Testis (tissue), 3 donors: ENCODE measurements around the gene LRRC15. TPM values are rescaled to one million over a fixed set of nuclear protein-coding genes. Genes with fewer than 3 reads are reported as not detected.

Experiments used
- DNase-seq: peaks from one replicate; pipeline ENCODE4 v3.0.0-alpha.2; 2019
- H3K27ac ChIP-seq, 2 donors: fragments of 200-600 bp; sonication (generic); one replicate each; pipeline ENCODE4 v1.5.1; 2019
- H3K27me3 ChIP-seq: fragments of 200-600 bp; sonication (generic); one replicate; pipeline ENCODE4 v1.5.1; 2019
- H3K36me3 ChIP-seq: fragments of 200-600 bp; sonication (generic); one replicate; pipeline ENCODE4 v1.5.1; 2017; ENCODE audit warnings: low read depth; ENCODE audit errors: missing control alignments
- H3K4me1 ChIP-seq: fragments of 200-600 bp; sonication (generic); one replicate; pipeline ENCODE4 v1.5.1; 2019
- H3K4me3 ChIP-seq, 2 donors: fragments of 200-600 bp; sonication (generic); one replicate each; pipeline ENCODE4 v1.5.1; 2017 to 2019
- H3K9me3 ChIP-seq: fragments of 200-600 bp; sonication (generic); one replicate; pipeline ENCODE4 v1.5.1; 2017
- POLR2A ChIP-seq: fragments of 450-650 bp; IDR thresholded peaks from one replicate; pipeline ENCODE4 v1.6.1; 2017; ENCODE audit warnings: antibody characterized with exemption, mild to moderate bottlenecking, moderate library complexity
- WGBS, 2 donors: methylation state at CpG; one replicate each; pipeline ENCODE4 v1.1.5; 2018; 5-methylcytosine and 5-hydroxymethylcytosine counted together
- intact Hi-C: fragments of 100-400 bp; cut with DNase I; formaldehyde crosslinking; loops from one replicate; pipeline ENCODE4 v1.15.1; 2023; ENCODE audit warnings: low total_unique reads
- polyA plus RNA-seq: library from polyadenylated mRNA; stranded (reverse); fragments of 350-450 nt; fragmentation: Illumina TruSeq; extraction: RNeasy Lipid Tissue Mini Kit (QIAGEN cat#74804); gene quantifications from one replicate; pipeline ENCODE4 v1.2.3, GENCODE V29; 2014; ENCODE audit warnings: low read depth, low replicate concordance; ENCODE audit not compliant: insufficient read depth
- total RNA-seq, 2 donors: library from RNA; depleted of rRNA; stranded (reverse); fragments of >200 nt; gene quantifications; one replicate each; pipeline ENCODE4 v1.2.3, GENCODE V29; 2016
- TF ChIP-seq, protein P1 (sequence below), 3 experiments: fragments of 450-650 bp in 2 of 3; fragments of 200-600 bp in 1 of 3; sonication (generic) in 1 of 3; IDR thresholded peaks; one replicate each; pipeline ENCODE4 v1.5.1; 2016 to 2019; ENCODE audit warnings: antibody characterized with exemption in 3 of 3, mild to moderate bottlenecking in 2 of 3, moderate library complexity in 1 of 3

LRRC15 gene
- total and polyA plus RNA-seq, 3 donors from 2014 or later, result 0.06 to 0.75 TPM; not detected in 1

GRCh38 chr3:194343561-194343893 is 26.0 kb downstream of the LRRC15 start:
- no peak overlapping the region for H3K27ac ChIP-seq
- no peak for DNase-seq
- H3K9me3 ChIP-seq, result no peaks in the 10 kb centered on the region
- H3K4me1 ChIP-seq, result no peaks in the 10 kb centered on the region
- H3K27me3 ChIP-seq, result no peaks in the 10 kb centered on the region
- 81 to 88% methylated on average over 2 of the region's 2 CpGs for WGBS, 2 donors
- no peaks in the 10 kb centered on the region for H3K36me3 ChIP-seq
- TF ChIP-seq POLR2A, result no peak
- TF ChIP-seq, protein P1, sequence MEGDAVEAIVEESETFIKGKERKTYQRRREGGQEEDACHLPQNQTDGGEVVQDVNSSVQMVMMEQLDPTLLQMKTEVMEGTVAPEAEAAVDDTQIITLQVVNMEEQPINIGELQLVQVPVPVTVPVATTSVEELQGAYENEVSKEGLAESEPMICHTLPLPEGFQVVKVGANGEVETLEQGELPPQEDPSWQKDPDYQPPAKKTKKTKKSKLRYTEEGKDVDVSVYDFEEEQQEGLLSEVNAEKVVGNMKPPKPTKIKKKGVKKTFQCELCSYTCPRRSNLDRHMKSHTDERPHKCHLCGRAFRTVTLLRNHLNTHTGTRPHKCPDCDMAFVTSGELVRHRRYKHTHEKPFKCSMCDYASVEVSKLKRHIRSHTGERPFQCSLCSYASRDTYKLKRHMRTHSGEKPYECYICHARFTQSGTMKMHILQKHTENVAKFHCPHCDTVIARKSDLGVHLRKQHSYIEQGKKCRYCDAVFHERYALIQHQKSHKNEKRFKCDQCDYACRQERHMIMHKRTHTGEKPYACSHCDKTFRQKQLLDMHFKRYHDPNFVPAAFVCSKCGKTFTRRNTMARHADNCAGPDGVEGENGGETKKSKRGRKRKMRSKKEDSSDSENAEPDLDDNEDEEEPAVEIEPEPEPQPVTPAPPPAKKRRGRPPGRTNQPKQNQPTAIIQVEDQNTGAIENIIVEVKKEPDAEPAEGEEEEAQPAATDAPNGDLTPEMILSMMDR (IDR thresholded peaks at IDR 0.05), result no peak
- no peak overlapping the region for H3K4me3 ChIP-seq
- intact Hi-C loops, result loop anchor here (5.0 to 10.0 kb wide), 2 partner anchors 59 to 261 kb away; no protein-coding TSS in a partner anchor

GRCh38 chr3:194342861-194343560 is 26.5 kb downstream of the LRRC15 start:
- no peak for DNase-seq
- WGBS, 2 donors, result 85 to 87% methylated on average over 9 of the region's 9 CpGs
- Histone ChIP-seq H3K27me3 (no peaks in the 10 kb centered on the region), H3K27ac (no peak overlapping the region), H3K9me3 (no peaks in the 10 kb centered on the region), H3K4me1 (no peaks in the 10 kb centered on the region), H3K36me3 (no peaks in the 10 kb centered on the region), H3K4me3 (no peak overlapping the region)
- intact Hi-C loops, result loop anchor here (5.0 to 10.0 kb wide), 2 partner anchors 59 to 262 kb away; no protein-coding TSS in a partner anchor
- TF ChIP-seq POLR2A, result no peak
- TF ChIP-seq, protein P1 (IDR thresholded peaks at IDR 0.05), result no peak

- Histone ChIP-seq H3K9me3 (no peaks in the 10 kb centered on the region), H3K36me3 (no peaks in the 10 kb centered on the region), H3K4me3 (no peak overlapping the region), H3K27me3 (no peaks in the 10 kb centered on the region), H3K4me1 (no peaks in the 10 kb centered on the region), H3K27ac (no peak overlapping the region)
- intact Hi-C loops, result loop anchor here (5.0 to 10.0 kb wide), 2 partner anchors 61 to 264 kb away; no protein-coding TSS in a partner anchor
- no peak for TF ChIP-seq POLR2A
- TF ChIP-seq, protein P1 (IDR thresholded peaks at IDR 0.05), result no peak
- DNase-seq, result no peak
- WGBS, 2 donors, result 93% methylated on average over 24 of the region's 24 CpGs
Observed at GRCh38 chr3:194340757-194341400, 28.7 kb downstream of the LRRC15 start.

DNA sequence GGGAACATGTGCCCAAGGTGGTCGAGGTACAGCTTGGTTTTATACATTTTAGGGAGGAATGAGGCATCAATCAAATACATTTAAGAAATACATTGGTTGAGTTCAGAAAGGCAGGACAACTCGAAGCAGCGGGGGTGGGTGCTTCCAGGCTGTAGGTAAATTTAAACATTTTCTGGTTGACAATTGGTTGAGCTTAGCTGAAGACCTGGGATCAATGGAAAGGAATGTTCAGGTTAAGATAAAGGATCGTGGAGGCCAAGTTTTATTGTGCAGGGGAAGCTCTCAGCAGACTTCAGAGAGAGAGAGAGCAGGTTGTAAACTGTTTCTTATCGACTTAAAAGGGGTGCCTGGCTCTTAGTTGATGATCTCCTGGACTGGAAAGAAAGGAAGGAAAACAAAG is 29.7 kb downstream of the LRRC15 start:
- no peaks in the 10 kb centered on the region for H3K4me1 ChIP-seq
- H3K4me3 ChIP-seq, result no peak overlapping the region
- no peaks in the 10 kb centered on the region for H3K9me3 ChIP-seq
- intact Hi-C loops, result loop anchor here (5.0 to 10.0 kb wide), 2 partner anchors 62 to 265 kb away; no protein-coding TSS in a partner anchor
- no peak overlapping the region for H3K27ac ChIP-seq
- WGBS, 2 donors, result 58 to 63% methylated on average over 5 of the region's 5 CpGs
- no peak for DNase-seq
- TF ChIP-seq POLR2A, result no peak
- TF ChIP-seq, protein P1 (IDR thresholded peaks at IDR 0.05), result no peak
- H3K36me3 ChIP-seq, result no peaks in the 10 kb centered on the region
- H3K27me3 ChIP-seq, result no peaks in the 10 kb centered on the region
